GM21717 (cell line): ENCODE data around the gene BEX1.
"Not testable (repeated sequence)": the region's sequence is repeated elsewhere in the genome, so short reads cannot be mapped to it uniquely, and the experiment has no call there.

Experiments used
- ATAC-seq: cut with Tn5 transposase; IDR thresholded peaks from one replicate; pipeline ENCODE4 v1.9.1; 2021; ENCODE audit warnings: mild to moderate bottlenecking, moderate library complexity; ENCODE audit not compliant: unreplicated experiment

The BEX1 gene

DNA sequence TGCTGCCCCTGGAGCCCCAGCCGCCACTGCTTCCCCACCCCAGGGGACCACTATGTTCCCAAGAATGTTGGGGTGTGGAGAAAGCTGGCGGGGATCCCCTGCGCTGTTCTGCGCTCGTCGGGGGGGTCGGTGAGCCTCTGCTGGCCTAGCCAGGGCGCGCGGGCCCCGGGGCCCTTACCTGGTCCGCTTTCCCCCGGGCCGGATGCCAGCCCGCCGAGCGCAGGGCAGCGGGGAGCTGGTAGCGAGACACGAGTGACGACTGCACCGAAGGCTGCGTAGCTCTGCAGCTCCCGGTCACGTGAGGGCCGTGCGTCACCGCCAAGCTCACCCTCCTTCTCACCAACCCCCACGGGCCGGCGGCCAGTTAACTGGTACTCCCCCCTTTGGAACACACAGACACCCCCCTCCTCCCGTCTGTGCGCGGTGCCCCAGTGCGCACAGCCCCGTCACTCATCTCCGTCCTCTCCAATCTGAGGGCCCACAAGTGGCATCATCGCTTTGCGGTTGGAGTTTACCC lies at the start of gene BEX1:
TSS of gene BEX1 (minus strand) at position 254 of the 517 bp plus-strand sequence. CDS start 897 bp downstream, outside the sequence.
- ATAC-seq, result no peak

DNA sequence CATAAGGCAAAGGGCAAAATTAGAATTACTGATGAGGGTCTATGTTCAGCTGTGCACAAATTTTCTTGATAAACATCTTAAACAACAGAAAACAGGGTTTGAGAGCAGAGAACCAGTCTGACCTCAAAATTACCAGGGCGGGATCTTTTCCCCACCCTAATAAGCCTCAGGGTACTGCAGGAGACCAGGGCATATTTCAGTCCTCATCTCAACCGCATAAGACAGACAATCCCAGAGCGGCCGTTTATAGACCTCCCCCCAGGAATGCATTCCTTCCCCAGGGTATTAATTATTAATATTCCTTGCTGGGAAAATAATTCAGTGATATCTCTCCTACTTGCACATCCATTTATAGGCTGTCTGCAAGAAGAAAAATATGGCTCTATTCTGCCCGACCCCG lies 45.5 kb upstream of the BEX1 start:
- ATAC-seq, result not testable (repeated sequence)

DNA sequence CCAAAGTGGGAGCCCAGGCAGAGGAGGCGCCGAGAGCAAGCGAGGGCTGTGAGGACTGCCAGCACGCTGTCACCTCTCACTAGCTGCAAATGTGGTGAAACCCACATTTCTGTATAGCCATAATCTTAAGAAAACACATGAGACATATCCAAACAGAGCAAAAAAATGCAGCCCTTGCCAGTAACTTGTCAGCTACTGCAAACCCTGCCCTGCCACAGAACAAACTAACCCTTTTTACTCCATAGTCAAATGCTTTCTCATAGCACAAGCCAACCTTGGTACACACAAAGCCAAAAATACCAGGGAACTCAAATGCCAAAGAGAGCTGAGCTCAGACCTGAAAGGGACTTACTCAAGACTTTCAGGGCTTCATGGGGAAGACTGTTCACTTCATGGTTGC lies 43.9 kb upstream of the BEX1 start:
- ATAC-seq, result no peak

DNA sequence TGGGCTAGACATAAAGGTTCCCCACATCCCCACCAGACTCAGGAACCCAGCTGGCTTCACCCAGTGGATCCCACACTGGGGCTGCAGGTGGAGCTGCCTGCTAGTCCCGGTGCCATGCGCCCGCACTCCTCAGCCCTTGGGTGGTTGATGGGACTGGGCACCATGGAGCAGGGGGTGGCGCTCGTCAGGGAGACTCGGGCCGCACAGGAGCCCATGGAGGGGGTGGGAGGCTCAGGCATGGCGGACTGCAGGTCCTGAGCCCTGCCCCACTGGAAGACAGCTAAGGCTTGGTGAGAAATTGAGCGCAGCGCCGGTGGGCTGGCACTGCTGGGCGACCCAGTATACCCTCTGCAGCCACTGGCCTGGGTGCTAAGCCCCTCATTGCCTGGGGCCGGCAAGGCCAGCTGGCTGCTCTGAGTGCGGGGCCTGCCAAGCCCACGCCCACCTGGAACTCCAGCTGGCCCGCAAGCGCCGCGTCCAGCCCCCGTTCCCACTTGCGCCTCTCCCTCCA lies 43.3 kb upstream of the BEX1 start:
- ATAC-seq, result not testable (repeated sequence)

DNA sequence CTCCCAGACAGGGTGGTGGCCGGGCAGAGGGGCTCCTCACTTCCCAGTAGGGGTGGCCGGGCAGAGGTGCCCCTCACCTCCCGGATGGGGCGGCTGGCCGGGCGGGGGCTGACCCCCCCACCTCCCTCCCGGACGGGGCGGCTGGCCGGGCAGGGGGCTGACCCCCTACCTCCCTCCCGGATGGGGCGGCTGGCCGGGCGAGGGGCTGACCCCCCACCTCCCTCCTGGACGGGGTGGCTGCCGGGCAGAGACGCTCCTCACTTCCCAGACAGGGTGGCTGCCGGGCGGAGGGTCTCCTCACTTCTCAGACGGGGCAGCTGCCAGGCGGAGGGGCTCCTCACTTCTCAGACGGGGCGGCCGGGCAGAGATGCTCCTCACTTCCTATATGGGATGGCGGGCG lies 40.4 kb upstream of the BEX1 start:
- ATAC-seq, result not testable (repeated sequence)

DNA sequence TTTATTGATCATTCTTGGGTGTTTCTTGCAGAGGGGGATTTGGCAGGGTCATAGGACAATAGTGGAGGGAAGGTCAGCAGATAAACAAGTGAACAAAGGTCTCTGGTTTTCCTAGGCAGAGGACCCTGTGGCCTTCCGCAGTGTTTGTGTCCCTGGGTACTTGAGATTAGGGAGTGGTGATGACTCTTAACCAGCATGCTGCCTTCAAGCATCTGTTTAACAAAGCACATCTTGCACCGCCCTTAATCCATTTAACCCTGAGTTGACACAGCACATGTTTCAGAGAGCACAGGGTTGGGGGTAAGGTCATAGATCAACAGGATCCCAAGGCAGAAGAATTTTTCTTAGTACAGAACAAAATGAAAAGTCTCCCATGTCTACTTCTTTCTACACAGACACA lies 39.9 kb upstream of the BEX1 start:
- not testable (repeated sequence) for ATAC-seq

DNA sequence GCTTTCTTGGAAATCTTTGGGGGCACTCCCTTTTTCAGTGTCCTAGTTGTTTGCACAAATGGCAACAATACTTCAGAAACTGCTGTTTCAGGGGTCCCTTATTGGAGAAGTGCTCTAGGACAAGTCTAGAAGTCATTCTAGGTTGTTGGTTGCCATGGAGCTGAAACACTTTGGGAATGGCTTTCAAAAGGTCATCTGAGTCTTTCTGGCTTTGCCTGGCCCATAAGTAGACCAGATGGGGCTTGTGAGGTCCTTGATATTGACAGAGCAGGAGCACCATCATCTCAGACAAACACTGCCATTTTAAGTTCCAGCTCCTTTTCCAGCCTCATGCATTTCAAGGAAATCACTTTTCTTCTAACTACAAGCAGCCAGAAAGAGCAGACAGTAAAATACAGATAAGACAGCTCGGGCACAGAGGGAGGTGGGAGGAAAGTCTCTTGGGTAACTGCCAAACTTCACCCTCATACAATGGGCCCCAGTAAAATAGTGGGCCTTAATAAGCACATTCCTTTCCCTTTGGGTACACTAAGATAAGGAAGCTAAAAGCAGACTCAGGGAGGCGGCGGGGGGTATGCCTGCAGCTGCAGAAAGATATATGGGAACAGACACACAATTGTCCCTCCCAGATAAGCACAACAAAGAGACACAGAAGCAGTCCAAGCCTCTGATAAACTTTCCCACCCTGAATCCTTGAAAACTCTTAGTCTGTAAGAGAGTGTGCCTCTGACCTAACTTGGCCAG lies 37.5 kb upstream of the BEX1 start:
- ATAC-seq, result no peak

DNA sequence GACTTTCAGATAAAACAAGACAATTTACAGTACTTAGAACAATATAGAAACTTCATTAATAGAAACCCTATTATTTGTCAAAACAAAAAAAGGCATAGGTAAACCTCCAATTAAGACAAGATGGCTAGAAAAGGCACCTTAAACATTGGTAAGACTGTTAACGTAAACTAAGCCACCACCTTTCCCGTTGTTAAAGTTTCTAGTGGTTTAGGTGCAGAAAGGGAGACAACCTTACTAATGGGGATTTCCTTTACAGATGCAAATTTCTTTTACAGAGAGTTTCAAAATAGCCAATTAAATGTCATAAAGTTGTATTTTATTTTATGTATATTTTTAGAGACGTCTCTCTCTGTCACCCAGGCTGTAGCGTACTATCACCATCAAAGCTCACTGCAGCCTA lies 36.5 kb upstream of the BEX1 start:
- no peak for ATAC-seq

DNA sequence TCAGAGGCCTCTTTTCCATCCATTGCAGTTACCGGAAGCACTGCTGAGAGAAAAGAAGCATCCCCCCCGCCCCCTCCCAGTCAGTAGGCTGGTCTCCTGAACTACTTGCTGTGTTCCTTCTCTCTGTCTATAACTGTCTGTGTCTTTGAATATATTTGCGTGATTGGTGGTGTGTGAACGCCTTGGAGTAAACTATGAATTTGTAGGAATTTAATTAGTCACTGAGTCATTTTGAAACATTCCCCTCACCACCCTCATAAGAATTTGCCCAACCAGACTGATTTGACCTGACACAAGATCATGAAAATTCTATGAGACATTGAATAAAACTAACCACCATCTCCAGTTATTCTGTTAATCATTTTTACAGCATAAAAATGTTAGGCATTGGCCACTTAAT lies 35.7 kb upstream of the BEX1 start:
- ATAC-seq, result no peak

DNA sequence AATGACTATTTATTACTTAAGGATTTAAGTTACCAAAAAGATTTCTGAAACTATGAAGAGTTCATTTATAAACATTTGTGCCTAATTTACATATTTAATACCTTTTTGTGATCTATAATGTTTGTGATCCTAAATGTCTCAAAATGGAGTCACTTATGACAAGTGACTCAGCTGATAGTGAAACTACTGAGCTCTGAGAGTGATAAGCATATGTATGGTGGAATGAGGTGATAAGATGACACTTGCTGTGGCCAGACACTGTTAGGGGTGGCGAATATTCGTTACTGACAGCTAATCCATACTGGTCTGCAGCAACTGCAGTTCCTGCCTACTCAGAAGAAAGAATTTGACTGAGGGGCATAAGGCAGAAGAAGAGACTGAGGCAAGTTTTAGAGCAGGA lies 34.5 kb upstream of the BEX1 start:
- ATAC-seq, result no peak

DNA sequence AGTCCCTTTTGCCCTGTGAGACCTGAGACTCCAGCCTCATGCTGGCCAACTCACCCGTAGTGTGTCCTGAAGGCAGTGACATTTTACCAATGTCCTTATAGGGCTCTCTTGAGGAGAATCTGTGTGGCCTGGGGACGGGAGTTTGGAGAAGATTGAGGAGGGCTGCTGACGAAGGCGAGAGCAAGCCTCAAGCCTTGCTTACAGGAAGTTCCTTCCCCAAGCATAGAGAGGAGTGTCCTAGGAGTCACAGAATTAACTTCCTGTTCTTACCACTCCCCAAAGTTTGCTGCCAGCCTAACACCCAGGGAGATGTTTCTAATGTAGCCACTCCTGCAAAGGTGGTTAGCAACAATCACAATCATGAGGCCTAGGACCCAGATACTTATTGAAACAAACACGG lies 29.0 kb upstream of the BEX1 start, which contains the start of gene NXF3:
TSS of gene NXF3 (minus strand) at position 202 of the 400 bp plus-strand sequence. CDS start at position 82, 120 bp downstream.
- no peak for ATAC-seq

DNA sequence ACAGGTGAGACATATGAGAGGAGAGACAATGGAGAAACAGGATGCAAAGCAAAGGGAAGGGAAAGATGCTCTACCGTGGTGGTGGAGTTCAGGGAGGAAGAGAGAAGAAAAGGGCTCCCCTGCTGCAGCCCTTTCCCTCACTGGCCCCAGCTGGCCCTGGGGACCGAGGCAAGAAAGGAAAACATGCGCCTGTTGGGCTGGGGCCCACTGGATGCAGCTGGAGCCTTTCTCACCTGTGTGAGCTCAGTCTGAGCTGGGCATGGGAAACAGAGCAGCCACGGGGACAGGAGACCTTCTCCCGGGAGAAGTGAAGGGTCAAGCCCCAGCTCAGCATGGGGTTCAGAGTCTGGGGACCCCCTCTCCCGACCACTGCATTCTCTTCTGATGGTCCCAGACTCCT lies 17.1 kb upstream of the BEX1 start:
- no peak for ATAC-seq

DNA sequence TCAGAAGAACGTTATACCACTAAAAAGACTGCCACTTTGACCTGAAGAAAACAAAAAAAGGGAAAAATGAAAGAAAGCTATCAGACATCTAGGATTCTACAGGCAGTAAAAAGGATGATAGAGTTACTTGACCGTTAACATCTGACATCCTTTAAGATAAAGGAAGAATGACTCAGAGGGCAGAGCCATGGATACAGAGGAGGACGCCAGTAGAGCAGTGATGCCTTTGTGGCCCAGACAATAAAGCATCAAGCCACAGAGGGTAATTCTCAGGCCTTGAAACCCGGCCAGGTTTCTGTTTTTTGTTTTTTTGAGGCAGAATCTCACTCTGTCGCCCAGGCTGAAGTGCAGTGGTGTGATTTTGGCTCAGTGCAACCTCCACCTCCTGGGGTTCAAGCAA lies 9.5 kb upstream of the BEX1 start:
- ATAC-seq, result no peak

DNA sequence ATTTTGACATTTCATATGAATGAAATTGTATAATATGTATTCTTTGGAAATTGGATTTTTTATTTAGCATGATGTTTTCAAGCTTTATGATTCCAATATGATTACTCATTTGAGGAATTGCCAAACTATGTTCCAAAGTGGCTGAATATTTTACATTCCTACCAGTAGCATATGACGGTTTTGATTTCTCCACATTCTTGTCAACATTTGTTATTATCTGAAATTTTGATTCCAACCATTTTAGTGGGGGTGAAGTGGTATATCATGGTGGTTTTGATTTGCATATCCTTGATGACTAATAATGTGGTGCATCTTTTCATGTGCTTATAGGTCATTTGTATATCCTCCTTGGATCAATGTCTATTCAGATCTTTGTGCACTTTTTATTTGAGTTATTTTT lies 2.6 kb upstream of the BEX1 start:
- no peak for ATAC-seq

DNA sequence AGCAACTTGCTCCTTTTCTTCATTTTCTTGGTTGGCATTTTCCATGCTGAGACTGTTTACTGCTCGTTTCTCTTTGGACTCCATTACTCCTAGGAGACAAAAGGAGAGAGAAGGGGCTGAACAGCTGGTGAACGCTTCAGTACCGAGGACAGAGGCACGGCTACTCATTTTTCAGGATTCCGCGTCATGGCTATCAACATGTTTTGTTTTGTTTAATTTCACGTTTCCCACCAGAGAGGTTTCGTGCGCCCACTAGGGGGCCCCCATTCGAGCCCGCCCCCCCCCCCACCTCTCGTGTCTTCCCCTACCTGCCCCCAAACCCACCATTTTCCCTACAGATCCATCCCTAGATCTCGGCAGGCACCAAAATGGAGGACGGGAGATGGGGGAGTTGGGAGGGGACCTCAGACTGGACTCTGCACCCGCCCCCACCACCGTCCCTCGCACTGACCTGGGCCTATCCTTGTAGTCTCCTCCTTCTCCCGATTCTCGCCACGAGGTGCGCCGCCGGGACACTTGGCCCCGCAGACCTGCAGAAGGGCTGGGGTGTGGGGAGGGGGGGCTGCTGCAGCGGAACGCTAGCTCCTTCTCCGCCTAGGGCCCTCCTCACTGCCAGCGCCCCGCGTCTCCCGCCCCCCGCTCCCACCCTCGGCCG lies 653 bp downstream of the BEX1 start:
- ATAC-seq, result no peak

DNA sequence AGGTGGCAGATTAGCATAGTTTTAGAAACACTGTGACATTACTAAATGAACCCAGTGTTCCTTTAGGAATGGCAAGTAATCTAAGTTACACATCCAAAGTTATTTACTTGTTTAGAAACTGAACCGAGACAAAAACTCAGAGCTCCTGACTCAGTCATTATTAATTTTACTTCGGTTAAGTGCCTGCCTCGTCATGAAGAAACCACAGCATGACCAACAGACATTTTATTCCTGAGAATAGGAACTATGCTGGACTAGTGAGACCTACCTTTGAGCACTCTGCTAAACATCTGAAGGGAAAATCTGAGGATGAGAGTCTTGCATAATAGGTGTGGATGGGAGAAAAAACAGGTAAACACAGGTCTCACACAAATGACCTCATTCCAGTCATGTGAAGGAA lies 2.5 kb downstream of the BEX1 start:
- no peak for ATAC-seq

DNA sequence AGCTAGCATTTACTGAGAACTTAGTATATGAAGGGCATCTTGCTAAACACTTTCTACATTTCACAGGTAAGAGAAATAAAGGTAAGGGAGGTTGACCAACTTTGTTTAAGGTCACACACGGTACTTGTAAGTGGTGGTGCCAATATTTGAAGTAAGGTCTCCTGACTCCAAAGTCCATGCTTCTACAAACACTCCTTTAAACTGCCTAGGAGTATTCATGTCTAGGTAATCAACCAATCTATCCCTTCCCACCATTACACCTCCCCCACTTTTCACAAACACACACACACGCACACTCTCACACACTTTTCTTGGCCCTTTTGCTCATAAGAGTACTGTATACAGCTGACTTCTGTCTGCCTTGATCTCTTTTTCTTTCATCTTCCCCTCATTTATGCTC lies 7.1 kb downstream of the BEX1 start:
- no peak for ATAC-seq

DNA sequence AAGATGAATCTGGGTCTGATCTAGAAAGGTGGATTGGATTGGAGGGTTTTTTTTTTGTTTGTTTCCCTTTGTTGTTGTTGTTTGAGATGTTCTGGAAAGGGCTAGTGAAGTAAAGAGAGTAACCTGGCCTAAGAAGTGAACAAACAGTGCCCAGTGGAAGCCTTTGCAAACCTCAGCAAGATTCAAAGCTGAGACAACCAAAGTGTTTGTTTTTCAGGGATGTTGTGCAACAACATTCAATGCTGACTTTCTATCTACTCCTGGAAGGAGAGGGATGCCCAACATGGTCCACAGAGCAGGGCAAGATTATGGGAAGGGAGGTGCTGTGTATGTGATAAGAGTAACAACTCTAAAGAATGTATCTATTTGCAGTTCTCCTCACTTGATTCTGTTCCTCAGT lies 11.3 kb downstream of the BEX1 start:
- ATAC-seq, result no peak

DNA sequence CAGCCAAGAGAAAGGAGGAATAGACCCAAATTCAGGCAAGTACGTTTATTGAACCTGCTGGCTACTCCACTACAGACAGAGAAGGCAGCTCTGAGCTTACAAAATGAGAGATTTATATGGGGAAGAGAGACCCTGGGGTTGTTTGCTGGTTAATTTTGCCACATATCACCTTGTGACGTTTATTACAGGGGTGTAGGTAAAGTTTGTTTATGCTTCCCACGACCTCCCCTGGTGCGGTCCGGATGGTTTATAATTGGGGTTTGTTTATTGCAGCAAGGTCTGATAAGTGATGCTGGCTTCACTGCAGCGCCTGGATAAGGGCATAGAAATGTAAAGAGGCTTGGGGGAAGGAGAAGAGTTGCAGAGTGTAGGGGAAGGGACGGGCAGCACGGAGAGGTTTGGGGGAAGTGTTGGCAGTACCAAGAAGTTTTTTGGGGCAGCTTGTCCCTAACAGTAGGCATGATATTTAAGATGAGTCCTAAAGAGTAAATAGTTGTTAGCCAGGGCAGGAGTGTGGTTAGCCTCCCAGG lies 12.6 kb downstream of the BEX1 start:
- ATAC-seq, result no peak

DNA sequence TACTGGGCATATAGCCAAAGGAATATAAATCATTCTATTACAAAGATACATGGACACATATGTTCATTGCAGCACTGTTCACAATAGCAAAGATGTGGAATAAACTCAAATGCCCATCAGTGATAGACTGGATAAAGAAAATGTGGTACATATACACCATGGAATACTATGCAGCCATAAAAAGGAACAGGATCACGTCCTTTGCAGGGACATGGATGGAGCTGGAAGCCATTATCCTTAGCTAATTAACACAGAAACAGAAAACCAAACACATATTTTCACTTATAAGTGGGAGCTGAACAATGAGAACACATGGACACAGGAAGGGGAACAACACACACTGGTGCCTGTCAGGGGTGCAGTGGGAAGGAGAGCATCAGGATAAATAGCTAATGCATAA lies 30.6 kb downstream of the BEX1 start:
- ATAC-seq, result not testable (repeated sequence)

DNA sequence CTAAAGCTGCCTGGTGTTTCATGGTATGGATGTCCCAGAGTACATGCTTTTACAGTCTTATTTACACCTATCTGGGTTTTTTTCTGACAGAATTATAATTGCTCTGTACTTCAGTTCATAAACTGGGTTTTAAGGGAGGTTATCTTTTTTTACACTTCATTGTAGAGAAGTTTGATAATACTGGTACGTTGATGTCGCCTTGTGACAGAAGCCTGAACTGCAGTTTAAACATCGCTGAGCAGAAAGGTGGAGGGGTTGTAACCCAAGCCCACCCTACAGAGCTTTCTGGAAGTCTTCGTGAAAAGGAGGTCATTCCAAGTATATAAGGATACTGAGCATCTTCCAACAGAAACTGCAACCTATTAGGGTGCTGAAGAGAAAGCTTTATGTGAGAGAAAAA lies 46.4 kb downstream of the BEX1 start:
- ATAC-seq, result no peak

DNA sequence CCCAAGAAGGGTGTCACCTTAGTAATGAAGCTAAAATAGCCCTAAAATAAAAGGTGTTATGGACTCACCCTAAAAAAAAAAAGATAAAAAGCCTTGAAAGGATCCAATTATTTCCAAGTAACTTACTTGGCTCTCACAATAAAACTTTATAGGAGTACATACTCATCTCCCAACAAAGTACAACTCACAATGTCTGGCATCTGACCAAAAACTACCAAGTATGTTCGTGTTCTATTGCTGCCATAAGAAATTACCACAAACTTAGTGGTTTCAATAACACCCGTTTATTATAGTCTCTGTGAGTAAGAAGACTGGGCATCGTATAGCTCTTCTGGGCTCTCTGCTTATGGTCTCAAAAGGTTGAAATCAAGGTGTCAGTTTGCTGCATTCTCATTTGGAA lies 51.0 kb downstream of the BEX1 start:
- ATAC-seq, result no peak
